ENCODE data around the gene S100A16. TPM values are rescaled to one million over a fixed set of nuclear protein-coding genes. Genes with fewer than 3 reads are reported as not detected.

Gene S100A16, protein sequence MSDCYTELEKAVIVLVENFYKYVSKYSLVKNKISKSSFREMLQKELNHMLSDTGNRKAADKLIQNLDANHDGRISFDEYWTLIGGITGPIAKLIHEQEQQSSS
- 436 and 451 TPM in 2 replicates for total RNA-seq (2014; rRNA removed; shearing (Covaris generic))

DNA sequence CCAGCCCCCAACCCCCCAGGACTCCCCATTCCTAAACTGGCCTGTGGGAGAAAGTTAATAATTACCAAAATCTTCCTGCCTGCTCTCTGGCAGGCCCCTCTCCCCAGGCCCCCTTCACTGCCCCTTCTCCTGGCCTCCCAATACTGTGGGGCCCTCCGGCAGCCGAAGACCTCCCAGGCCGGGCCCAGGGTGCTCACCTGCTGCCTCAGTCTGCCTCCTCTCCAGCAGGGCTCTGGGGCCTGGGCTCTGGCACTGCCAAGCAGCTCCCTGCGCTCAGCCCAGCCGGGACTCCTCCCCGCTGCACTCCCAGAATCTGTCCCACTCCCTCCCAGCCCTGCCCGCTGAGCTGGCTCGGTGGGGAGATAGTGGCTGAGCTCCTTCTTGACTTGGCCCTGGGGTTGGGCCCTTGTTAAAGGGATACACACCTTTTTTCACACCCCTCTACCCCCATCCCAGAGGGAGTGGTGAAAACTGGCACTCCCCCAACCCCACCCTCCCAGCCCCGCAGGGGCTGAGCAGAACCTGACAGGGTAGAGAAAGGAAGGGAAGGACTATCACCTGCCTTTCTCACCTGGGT is at the start of gene S100A16:
S100A16 (minus strand) TSS at position 383 of the 577 bp plus-strand sequence. CDS start 4,986 bp downstream, outside the sequence.

DNA sequence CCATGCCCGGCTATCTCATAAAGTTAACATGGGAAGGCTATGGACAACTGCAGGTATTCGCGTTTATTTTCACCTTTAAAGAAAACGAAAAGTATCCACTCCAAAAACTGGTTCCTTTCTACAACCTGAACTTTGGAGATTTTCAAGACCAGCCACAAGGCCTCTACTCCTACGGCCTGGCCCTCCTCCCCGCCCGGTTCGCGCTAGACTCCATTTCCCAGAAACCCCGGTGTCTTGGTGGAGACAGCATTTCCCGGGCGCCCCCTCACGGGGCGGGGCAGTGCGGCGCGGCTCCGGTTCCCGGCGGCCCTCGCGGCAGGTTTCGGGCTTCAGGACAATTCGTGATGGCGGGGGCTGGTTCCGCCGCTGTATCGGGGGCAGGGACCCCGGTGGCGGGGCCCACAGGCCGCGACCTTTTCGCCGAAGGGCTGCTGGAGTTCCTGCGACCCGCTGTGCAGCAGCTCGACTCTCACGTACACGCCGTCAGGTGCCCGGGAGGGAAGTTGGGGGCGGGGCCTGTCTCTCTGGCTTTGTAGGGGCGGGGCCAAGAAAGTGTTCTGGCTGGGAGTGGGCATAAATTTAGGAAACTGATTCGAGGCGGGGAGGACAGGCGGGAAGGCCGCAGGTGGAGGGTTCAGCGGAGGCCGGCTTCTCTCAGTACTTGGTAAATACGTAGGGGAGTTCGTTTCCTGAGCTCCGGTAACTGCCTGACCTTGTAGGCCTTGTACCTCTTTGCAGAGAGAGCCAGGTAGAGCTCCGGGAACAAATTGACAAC is 45.6 kb upstream of the S100A16 start, which contains the start of gene SNAPIN:
SNAPIN (plus strand) TSS at position 304 of the 775 bp plus-strand sequence; CDS start at position 345, 41 bp downstream.

GRCh38 chr1:153633754-153634665 is 21.1 kb upstream of the S100A16 start, which contains the start of gene CHTOP:
CHTOP (plus strand) TSS chr1:153634066; CDS start chr1:153636589, 2,523 bp downstream.

DNA sequence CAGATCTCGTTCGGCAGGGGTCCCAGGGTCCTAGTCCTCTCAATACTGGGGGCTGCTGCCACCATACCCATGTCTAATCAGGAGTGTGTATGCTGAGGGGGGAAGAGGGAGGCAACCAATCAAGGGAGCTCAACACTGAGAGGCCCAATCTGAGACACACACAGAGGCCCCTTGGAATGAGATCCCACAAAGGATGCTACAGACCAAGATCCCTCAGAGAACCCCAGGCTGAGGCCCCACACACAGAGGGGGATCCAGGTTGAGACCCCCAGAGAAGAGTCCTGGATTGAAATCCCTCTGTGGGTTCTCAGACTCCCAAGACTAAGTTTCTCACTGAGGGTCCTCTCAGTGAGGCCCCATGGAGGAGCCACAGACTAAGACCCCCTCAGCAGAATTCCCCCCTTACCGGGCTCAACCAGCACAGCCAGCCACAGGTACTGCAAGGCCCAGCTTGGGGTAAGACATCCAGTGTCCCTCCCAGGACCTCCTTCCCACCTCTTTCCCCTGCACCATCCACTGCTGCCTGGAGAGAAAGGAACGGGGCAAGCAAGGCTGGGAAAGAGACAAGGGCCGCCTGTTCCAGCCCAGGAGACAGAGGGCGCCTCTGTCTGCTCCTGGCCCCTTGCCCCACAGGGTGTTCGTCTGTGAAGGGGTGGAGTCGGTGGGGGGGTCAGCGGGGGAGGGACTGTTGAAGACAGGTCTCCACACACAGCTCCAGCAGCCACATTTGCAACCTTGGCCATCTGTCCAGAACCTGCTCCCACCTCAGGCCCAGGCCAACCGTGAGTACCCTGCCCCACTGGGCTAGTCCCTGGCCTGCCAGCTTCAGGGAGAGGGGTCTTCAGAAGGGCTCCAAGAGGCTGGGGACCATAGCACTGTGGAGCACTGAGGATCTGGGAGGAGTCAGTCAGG is 15.0 kb upstream of the S100A16 start, which contains the start of gene S100A1:
S100A1 (plus strand) TSS at position 720 of the 912 bp plus-strand sequence. CDS start 2,088 bp downstream, outside the sequence.

GRCh38 chr1:153626904-153627714 is 14.2 kb upstream of the S100A16 start, which contains the start of gene S100A13:
S100A13 (minus strand) TSS chr1:153627505; CDS start chr1:153626472, 1,033 bp downstream.

GRCh38 chr1:153616144-153616916 is 3.4 kb upstream of the S100A16 start, which contains the start of gene S100A14:
S100A14 (minus strand) TSS chr1:153616325; CDS start chr1:153615858, 467 bp downstream.

GRCh38 chr1:153565529-153566374 is 47.2 kb downstream of the S100A16 start, which contains the start of gene S100A2:
S100A2 (minus strand) TSS chr1:153565844; CDS start chr1:153563877, 1,967 bp downstream.

Other genes starting within 250 kb of the S100A16 start
- gene S100A12, start 237.5 kb downstream of the S100A16 start, total RNA-seq (2014; rRNA removed; shearing (Covaris generic)), result not detected in 2 replicates
- gene S100A8, start 222.1 kb downstream of the S100A16 start, total RNA-seq (2014; rRNA removed; shearing (Covaris generic)), result not detected in 2 replicates
- not detected in 2 replicates for gene S100A7A, start 196.6 kb downstream of the S100A16 start, total RNA-seq (2014; rRNA removed; shearing (Covaris generic))
- gene S100A7, start 152.5 kb downstream of the S100A16 start, total RNA-seq (2014; rRNA removed; shearing (Covaris generic)), result not detected in 2 replicates
- 2,053 and 2,077 TPM in 2 replicates for gene S100A6, start 77.1 kb downstream of the S100A16 start, total RNA-seq (2014; rRNA removed; shearing (Covaris generic))
- gene S100A5, start 72.2 kb downstream of the S100A16 start, total RNA-seq (2014; rRNA removed; shearing (Covaris generic)), result 0.98 and 2.3 TPM in 2 replicates
- gene S100A4, start 67.3 kb downstream of the S100A16 start, total RNA-seq (2014; rRNA removed; shearing (Covaris generic)), result 142 and 157 TPM in 2 replicates
- 13.9 and 14.8 TPM in 2 replicates for gene S100A3, start 63.9 kb downstream of the S100A16 start, total RNA-seq (2014; rRNA removed; shearing (Covaris generic))
- gene S100A2, start 47.3 kb downstream of the S100A16 start, total RNA-seq (2014; rRNA removed; shearing (Covaris generic)), result 53.8 and 59.7 TPM in 2 replicates
- 1.1 and 1.8 TPM in 2 replicates for gene S100A14, start 3.2 kb upstream of the S100A16 start, total RNA-seq (2014; rRNA removed; shearing (Covaris generic))
- gene S100A13, start 14.4 kb upstream of the S100A16 start, total RNA-seq (2014; rRNA removed; shearing (Covaris generic)), result 583 and 631 TPM in 2 replicates
- gene S100A1, start 15.3 kb upstream of the S100A16 start, total RNA-seq (2014; rRNA removed; shearing (Covaris generic)), result 151 and 162 TPM in 2 replicates
- 104 and 111 TPM in 2 replicates for gene CHTOP, start 20.9 kb upstream of the S100A16 start, total RNA-seq (2014; rRNA removed; shearing (Covaris generic))
- 71.7 and 73.3 TPM in 2 replicates for gene SNAPIN, start 45.6 kb upstream of the S100A16 start, total RNA-seq (2014; rRNA removed; shearing (Covaris generic))
- gene ILF2, start 57.9 kb upstream of the S100A16 start, total RNA-seq (2014; rRNA removed; shearing (Covaris generic)), result 302 and 316 TPM in 2 replicates
- 0.24 and 0.26 TPM in 2 replicates for gene NPR1, start 65.6 kb upstream of the S100A16 start, total RNA-seq (2014; rRNA removed; shearing (Covaris generic))
- 37.6 and 41.5 TPM in 2 replicates for gene INTS3, start 114.9 kb upstream of the S100A16 start, total RNA-seq (2014; rRNA removed; shearing (Covaris generic))
- gene SLC27A3, start 162.3 kb upstream of the S100A16 start, total RNA-seq (2014; rRNA removed; shearing (Covaris generic)), result 10.2 and 14.5 TPM in 2 replicates